GM19395 (cell line): ENCODE results near the gene CNTN5.
"Not testable (repeated sequence)": the region's sequence is repeated elsewhere in the genome, so short reads cannot be mapped to it uniquely, and the experiment has no call there.

Source experiments
- ATAC-seq: cut with Tn5 transposase; IDR thresholded peaks from one replicate; pipeline ENCODE4 v1.9.1; 2021; ENCODE audit warnings: mild to moderate bottlenecking, moderate library complexity; ENCODE audit not compliant: unreplicated experiment

The CNTN5 gene

DNA sequence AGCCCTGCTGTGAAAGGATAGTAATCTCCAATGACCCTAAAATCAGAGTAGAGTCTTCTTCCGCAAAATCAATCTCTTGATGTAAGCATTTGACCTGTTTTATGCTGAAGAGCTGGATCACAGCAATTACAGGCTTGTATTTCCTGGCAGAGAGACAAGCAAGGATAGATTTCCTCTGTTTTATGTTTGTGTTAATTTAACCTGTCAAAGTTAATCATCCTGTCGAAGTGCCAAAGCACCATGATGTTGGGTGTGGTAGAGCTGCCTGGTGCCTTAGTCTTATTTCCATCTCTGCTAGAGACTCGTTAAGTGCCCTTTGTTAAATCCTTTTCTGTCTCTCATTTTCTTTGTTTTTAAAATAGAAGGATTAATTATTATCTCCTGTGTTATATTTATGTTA lies 248.1 kb downstream of the CNTN5 start:
- ATAC-seq, result no peak

DNA sequence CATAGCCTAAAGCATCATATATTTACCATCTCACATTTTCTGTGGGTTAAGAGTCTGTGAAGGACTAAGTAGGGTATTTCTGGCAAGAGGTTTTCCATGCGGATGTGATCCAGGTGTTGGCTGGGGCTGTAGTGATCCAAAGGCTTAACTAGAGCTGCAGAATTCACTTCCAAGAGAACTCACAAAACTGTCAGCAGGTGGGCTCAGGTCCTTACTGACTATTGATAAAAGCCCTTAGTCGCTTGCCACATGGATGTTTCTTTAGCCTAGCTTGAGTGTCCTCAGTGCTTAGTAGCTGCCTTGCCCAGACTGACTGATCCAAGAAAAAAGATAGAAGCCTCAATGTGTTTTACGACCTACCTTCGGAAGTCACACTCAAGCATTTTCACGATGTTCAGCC lies 250.8 kb downstream of the CNTN5 start:
- ATAC-seq, result no peak

DNA sequence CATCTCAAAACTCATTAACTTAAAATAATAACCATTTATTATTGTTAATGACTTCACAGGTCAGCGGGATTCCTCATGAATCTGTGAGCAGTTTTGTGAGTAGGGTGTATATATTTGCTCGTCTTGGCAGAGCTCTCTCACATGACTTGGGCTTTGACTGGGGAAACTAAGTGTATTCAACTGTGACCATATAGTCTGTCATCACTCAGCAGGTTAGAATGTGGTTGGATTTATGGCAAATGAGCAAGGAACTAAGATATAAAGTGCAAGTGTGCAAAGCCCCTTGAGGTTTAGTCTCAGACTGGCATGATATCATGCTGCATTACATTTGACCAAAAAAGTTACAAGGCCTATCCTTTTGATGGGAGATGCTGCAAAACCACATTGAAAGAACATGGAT lies 254.8 kb downstream of the CNTN5 start:
- no peak for ATAC-seq

DNA sequence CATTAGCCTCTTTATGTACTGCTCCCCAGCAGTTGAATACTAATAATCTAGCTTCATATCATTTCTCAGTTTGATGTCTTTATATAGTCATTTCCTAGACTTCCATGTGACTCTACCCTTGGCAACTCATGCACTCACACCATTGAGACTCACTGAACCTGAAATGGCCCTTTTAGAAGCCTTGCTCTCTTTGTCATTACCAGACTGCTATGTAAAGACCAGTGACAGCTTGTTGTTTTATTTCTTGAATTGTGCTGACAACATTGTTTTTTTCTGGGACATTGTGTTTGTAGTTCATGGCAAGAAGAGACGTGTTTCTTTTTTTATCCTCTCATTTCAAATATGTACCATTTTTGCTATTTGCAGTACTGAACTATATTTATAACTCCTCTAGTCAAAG lies 256.5 kb downstream of the CNTN5 start:
- ATAC-seq, result no peak

DNA sequence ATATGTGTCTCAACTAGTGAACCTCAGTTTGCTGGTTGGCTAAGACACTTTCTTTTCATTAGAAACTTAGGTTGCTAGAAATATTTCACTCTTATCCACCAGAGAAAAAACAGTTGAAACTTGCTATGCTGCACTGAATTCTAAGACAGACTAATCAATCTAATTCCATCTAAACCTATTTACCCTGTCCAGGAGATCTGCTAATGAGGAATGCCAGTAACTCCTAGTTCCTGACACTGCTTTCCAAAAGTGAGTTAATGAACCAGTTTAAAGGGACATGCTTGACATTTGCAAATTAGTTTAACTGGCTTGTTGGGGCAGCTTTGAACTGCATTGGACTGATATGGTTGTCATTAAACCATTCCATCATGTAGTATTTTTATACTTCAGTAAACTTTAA lies 258.5 kb downstream of the CNTN5 start:
- ATAC-seq, result no peak

DNA sequence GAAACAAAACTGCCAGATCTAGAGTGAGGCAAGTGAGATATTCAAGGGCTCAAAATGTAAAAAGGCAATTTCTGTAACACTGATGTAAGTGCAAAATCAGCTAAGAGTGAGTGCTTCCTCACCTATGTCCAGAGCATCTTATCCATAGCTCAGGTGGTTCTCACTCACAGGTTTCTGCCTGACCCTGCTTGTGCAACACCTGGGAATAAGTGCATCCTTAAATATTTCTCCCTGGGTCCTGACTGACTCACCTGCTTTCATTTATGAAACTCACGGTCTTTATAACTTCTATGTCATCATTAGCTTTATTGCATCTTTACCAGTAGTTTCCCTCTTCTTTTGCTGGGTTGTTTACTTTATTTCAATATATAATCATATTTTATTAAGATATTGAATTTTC lies 260.6 kb downstream of the CNTN5 start:
- no peak for ATAC-seq

DNA sequence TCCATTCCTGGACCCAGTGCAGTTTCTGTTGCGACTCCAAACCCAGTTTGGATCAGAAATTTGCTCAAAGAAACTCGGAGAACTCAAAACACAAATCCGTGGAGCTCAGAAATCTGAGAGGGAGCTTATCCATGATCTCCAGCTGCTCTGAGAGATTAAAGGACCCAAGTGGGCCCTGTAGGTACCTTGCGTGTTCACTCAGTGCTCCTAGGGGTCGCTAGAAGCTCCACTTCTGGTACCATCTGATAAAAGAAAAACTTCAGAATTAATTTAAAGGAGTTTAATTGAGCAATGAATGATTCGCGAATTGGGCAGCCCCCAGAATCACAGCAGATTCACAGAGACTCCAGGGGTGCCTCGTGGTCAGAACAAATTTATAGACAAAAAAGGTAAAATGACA lies 277.2 kb downstream of the CNTN5 start:
- ATAC-seq, result not testable (repeated sequence)

- no peak for ATAC-seq
Measured at GRCh38 chr11:99307510-99308088, 286.9 kb downstream of the CNTN5 start.

GRCh38 chr11:99311870-99312269 lies 291.1 kb downstream of the CNTN5 start:
- no peak for ATAC-seq

GRCh38 chr11:99316776-99317520 lies 296.2 kb downstream of the CNTN5 start:
- no peak for ATAC-seq

GRCh38 chr11:99320769-99321290 lies 300.1 kb downstream of the CNTN5 start:
- ATAC-seq, result no peak

GRCh38 chr11:99325847-99326246 lies 305.1 kb downstream of the CNTN5 start:
- no peak for ATAC-seq

DNA sequence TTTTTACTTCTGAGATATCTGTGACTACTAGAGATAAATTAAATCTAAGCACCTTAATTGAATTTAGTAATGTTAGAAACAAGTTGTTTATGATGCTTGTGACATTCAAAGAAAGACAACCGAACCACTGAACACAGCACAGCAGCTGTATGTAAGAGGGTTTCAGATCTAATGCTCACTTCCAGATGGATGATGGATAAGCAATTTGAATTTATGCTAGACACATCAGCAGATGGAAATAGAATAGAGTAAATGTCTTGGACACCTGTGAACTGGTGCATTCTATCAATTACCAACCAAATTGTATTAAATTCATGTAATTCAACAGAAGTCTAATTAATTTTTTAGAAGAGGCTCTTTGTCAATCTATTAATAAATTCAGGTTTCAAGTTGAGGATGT lies 306.3 kb downstream of the CNTN5 start:
- ATAC-seq, result no peak

GRCh38 chr11:99327527-99327926 lies 306.8 kb downstream of the CNTN5 start:
- no peak for ATAC-seq

DNA sequence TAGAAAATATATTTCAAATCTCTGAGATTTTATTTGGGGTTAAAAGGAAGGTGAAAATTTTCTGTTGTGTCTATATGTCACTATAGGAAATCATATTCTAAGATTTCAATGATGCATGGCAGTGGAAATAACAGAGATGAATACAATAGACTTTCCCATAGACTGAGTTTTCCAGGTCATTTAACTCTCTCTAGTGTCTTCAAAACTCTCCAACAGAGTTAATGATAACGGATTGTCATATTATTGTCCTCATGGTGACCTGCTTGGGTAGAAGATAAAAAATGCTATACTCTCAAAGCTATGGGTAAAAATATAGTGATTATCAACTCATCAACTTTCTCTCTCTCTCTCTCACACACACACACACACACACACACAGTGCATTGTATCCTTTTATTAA lies 312.9 kb downstream of the CNTN5 start:
- ATAC-seq, result no peak

DNA sequence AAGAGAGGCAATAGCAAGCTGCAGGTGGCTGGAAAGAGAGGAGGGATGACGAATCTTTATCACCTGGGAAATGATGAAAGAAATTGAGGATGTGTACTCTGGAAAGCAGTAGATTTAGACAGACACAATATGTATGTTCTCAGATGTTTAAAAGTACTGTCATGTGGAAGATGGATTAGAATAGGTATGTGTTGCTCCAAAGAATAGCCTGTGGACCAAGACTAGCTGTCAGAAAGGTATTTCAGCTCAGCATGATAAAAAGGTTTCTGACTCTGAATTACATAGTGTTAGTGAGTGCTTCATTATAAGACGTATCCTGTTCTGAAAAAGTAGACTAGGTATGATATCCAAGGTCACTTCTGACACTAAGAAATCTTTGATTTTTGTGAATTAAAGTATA lies 322.4 kb downstream of the CNTN5 start:
- ATAC-seq, result no peak

- no peak for ATAC-seq
Measured at GRCh38 chr11:99349151-99349673, 328.5 kb downstream of the CNTN5 start.

- ATAC-seq, result no peak
Measured at GRCh38 chr11:99351624-99352023, 330.9 kb downstream of the CNTN5 start.

DNA sequence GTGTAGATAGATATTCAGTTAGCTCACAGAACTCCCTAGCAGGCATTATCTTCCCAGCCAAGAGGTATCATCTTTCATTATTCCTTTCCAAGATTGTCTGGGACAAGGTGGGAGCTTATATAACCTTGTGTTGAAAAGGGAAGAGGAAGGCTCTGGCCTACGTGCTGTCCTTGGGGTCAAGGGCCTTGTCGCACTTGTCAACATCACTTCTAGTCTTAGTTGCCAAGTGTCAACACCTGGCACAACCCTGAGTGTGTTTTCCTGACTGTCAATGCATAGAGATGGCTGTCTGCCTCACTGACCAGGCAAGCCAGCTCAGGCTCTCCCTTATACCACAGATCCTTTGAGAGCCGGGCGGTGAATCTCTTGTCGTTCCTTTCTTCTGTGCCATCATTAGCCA lies 331.9 kb downstream of the CNTN5 start:
- ATAC-seq, result no peak

GRCh38 chr11:99366546-99366945 lies 345.8 kb downstream of the CNTN5 start:
- ATAC-seq, result no peak

GRCh38 chr11:99368583-99368982 lies 347.8 kb downstream of the CNTN5 start:
- no peak for ATAC-seq

- ATAC-seq, result no peak
Measured at GRCh38 chr11:99370549-99371216, 349.9 kb downstream of the CNTN5 start.
